Neural cell (in vitro differentiated cells): ENCODE data around the gene TPP1. TPM values are rescaled to one million over a fixed set of nuclear protein-coding genes. Genes with fewer than 3 reads are reported as not detected.

Source experiments
- H2AFZ ChIP-seq: fragments of 200-600, 300-800 bp; sonication (generic), shearing (Covaris generic); 2 replicates; pipeline ENCODE4 v1.6.0; 2014; ENCODE audit warnings: low read depth, mild to moderate bottlenecking, antibody characterized with exemption, low read length, moderate library complexity
- H3F3A ChIP-seq: fragments of 200-600 bp; shearing (Covaris generic); 2 replicates; pipeline ENCODE4 v1.6.1; 2016; ENCODE audit warnings: mild to moderate bottlenecking, moderate library complexity, mixed read lengths, antibody characterized with exemption, low read length; ENCODE audit not compliant: insufficient read depth, poor library complexity, severe bottlenecking
- H3K27ac ChIP-seq: fragments of 200-600, 300-800 bp; sonication (generic), shearing (Covaris generic); 2 replicates; pipeline ENCODE4 v1.5.1; 2014; ENCODE audit warnings: mild to moderate bottlenecking, low read length, moderate library complexity
- H3K27me3 ChIP-seq: fragments of 300-800, 200-600 bp; sonication (generic), shearing (Covaris generic); 2 replicates; pipeline ENCODE4 v1.6.0; 2014; ENCODE audit warnings: mild to moderate bottlenecking, low read depth, low read length, moderate library complexity; ENCODE audit not compliant: insufficient read depth
- H3K36me3 ChIP-seq: fragments of 300-800, 200-600 bp; sonication (generic), shearing (Covaris generic); 2 replicates; pipeline ENCODE4 v1.5.1; 2014; ENCODE audit warnings: mild to moderate bottlenecking, antibody characterized with exemption, low read length, moderate library complexity; ENCODE audit not compliant: insufficient read depth
- H3K4me2 ChIP-seq: fragments of 300-800, 200-600 bp; sonication (generic), shearing (Covaris generic); 2 replicates; pipeline ENCODE4 v1.6.0; 2014; ENCODE audit warnings: mild to moderate bottlenecking, low read length
- H3K4me3 ChIP-seq: fragments of 300-800, 200-600 bp; sonication (generic), shearing (Covaris generic); 2 replicates; pipeline ENCODE4 v1.5.1; 2014; ENCODE audit warnings: mild to moderate bottlenecking, low read length, moderate library complexity
- H3K79me2 ChIP-seq: fragments of 200-600 bp; shearing (Covaris generic); replicated peaks from 2 replicates; pipeline ENCODE4 v1.6.0; 2014; ENCODE audit warnings: mild to moderate bottlenecking, low read length, moderate library complexity; ENCODE audit not compliant: insufficient read depth
- H3K9ac ChIP-seq: fragments of 300-800, 200-600 bp; sonication (generic), shearing (Covaris generic); 2 replicates; pipeline ENCODE4 v1.6.1; 2016; ENCODE audit warnings: mild to moderate bottlenecking, low read length, mixed read lengths
- H3K9me2 ChIP-seq: fragments of 200-600 bp; shearing (Covaris generic); 2 replicates; pipeline ENCODE4 v1.6.1; 2016; ENCODE audit warnings: mild to moderate bottlenecking, low read length, mixed read lengths; ENCODE audit not compliant: insufficient read depth
- H3K9me3 ChIP-seq: fragments of 200-600, 300-800 bp; sonication (generic), shearing (Covaris generic); 2 replicates; pipeline ENCODE4 v1.6.1; 2016; ENCODE audit warnings: mild to moderate bottlenecking, mixed run types, low read length, moderate library complexity, mixed read lengths
- H4K20me1 ChIP-seq: fragments of 200-600 bp; shearing (Covaris generic); 2 replicates; pipeline ENCODE4 v1.6.1; 2016; ENCODE audit warnings: mild to moderate bottlenecking, mixed run types; ENCODE audit not compliant: insufficient read depth
- CTCF ChIP-seq: fragments of 450-650 bp; IDR thresholded peaks from 2 replicates; pipeline ENCODE4 v1.5.1; 2014; ENCODE audit warnings: antibody characterized with exemption, mild to moderate bottlenecking, moderate library complexity; ENCODE audit not compliant: poor library complexity, severe bottlenecking
- EP300 ChIP-seq: fragments of 450-650 bp; conservative IDR thresholded peaks from 2 replicates; pipeline ENCODE4 v1.6.1; 2014; ENCODE audit warnings: antibody characterized with exemption, mild to moderate bottlenecking, moderate library complexity; ENCODE audit not compliant: poor library complexity, severe bottlenecking
- EZH2 ChIP-seq: fragments of 200-600, 300-800 bp; shearing (Covaris generic), sonication (generic); IDR thresholded peaks from 2 replicates; pipeline ENCODE4 v1.6.1; 2014; ENCODE audit warnings: antibody characterized with exemption, low read length, borderline replicate concordance, mild to moderate bottlenecking; ENCODE audit not compliant: insufficient read depth, poor library complexity, severe bottlenecking
- MXI1 ChIP-seq: fragments of 450-650 bp; conservative IDR thresholded peaks from 2 replicates; pipeline ENCODE4 v1.6.1; 2014; ENCODE audit warnings: antibody characterized with exemption, mild to moderate bottlenecking; ENCODE audit not compliant: poor library complexity, severe bottlenecking
- POLR2AphosphoS5 ChIP-seq: IDR thresholded peaks from 2 replicates; pipeline ENCODE4 v1.6.1; 2012
- RAD21 ChIP-seq: fragments of 450-650 bp; conservative IDR thresholded peaks from 2 replicates; pipeline ENCODE4 v1.6.1; 2014; ENCODE audit warnings: antibody characterized with exemption, mild to moderate bottlenecking, moderate library complexity
- REST ChIP-seq: IDR thresholded peaks from 2 replicates; pipeline ENCODE4 v1.6.1; 2012; ENCODE audit warnings: borderline replicate concordance
- SMC3 ChIP-seq: fragments of 450-650 bp; conservative IDR thresholded peaks from 2 replicates; pipeline ENCODE4 v1.6.1; 2014; ENCODE audit warnings: antibody characterized with exemption, mild to moderate bottlenecking, moderate library complexity; ENCODE audit not compliant: poor library complexity
- TAF1 ChIP-seq: IDR thresholded peaks from 2 replicates; pipeline ENCODE4 v1.6.1; 2012; ENCODE audit warnings: low read depth
- polyA plus RNA-seq: library from polyadenylated mRNA; depleted of rRNA; stranded (reverse); fragments of >200 nt; gene quantifications from 2 replicates; pipeline ENCODE4 v1.2.3, GENCODE V29; 2014

TPP1 gene
- polyA plus RNA-seq, 1 donor from 2014 or later: 3.8 TPM

GRCh38 chr11:6569706-6570105 is 49.5 kb downstream of the TPP1 start:
- no peak overlapping the region for H3K4me2 ChIP-seq
- H3K79me2 ChIP-seq: no peaks in the 10 kb centered on the region
- H4K20me1 ChIP-seq: no peaks in the 10 kb centered on the region
- no peak overlapping the region for H3K4me3 ChIP-seq
- no peaks in the 10 kb centered on the region for H3K9me2 ChIP-seq
- no peak for TF ChIP-seq RAD21
- TF ChIP-seq SMC3: no peak
- no peak for TF ChIP-seq EZH2
- no peak for TF ChIP-seq TAF1
- no peak for TF ChIP-seq EP300
- TF ChIP-seq POLR2AphosphoS5: no peak
- TF ChIP-seq MXI1: no peak
- no peak for TF ChIP-seq REST
- no peak for TF ChIP-seq CTCF
- no peaks in the 10 kb centered on the region for H3K36me3 ChIP-seq
- no peaks in the 10 kb centered on the region for H3K9me3 ChIP-seq
- no peak overlapping the region for H3K9ac ChIP-seq
- H3K27me3 ChIP-seq: no peaks in the 10 kb centered on the region
- H2AFZ ChIP-seq: no peak overlapping the region
- H3K27ac ChIP-seq: no peak overlapping the region
- no peaks in the 10 kb centered on the region for H3F3A ChIP-seq

GRCh38 chr11:6568191-6568918 is 50.9 kb downstream of the TPP1 start:
- Histone ChIP-seq H3K27ac (no peak overlapping the region), H4K20me1 (no peaks in the 10 kb centered on the region), H3K79me2 (no peaks in the 10 kb centered on the region), H3K4me3 (no peak overlapping the region), H2AFZ (no peak overlapping the region), H3F3A (no peaks in the 10 kb centered on the region), H3K9me3 (no peaks in the 10 kb centered on the region), H3K9ac (no peak overlapping the region), H3K9me2 (no peaks in the 10 kb centered on the region), H3K4me2 (no peak overlapping the region), H3K27me3 (no peaks in the 10 kb centered on the region), H3K36me3 (no peaks in the 10 kb centered on the region)
- TF ChIP-seq TAF1: no peak
- TF ChIP-seq POLR2AphosphoS5: no peak
- no peak for TF ChIP-seq EZH2
- no peak for TF ChIP-seq CTCF
- no peak for TF ChIP-seq MXI1
- no peak for TF ChIP-seq RAD21
- TF ChIP-seq SMC3: no peak
- TF ChIP-seq EP300: no peak
